ENCODE data around the gene MYO7B.

MYO7B gene

DNA sequence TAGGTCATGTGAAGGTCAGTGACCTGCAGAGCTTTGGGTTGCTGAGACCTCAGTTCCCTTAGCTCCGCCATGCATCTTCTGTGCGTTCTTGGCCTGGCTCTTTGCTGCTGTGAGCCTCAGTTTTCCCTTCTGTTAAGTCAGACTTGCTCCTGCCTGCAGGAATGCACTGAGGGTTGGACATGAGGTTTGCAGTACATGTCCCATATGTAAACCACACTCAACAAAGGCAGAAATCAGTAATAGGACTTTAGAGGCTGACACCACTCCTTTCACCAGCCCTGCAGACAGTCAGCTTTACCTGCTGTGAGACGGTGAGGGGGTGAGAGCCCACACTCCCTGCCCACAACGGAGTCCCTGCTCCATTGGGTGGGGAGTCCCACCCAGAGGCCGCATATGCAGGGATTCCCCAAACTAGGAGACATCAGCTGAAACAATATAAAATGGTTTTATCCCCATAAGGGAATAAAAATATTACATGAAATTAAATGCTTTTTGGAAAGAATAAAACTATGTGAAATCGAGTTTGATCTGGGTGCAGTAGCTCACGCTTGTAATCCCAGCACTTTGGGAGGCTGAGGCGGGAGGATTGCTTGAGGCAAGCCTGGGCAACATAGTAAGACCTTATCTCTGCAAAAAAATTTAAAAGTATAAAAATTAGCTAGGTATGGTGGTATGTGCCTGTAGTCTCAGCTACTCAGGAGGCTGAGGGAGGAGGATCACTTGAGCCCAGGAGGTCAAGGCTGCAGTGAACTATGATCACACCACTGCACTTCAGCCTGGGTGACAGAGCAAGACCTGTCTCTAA lies 55.1 kb downstream of the MYO7B start:
- no peak for DNase-seq

- peak; percentile 82 for DNase-seq
Measured at GRCh38 chr2:127591221-127591923, 55.9 kb downstream of the MYO7B start.

DNA sequence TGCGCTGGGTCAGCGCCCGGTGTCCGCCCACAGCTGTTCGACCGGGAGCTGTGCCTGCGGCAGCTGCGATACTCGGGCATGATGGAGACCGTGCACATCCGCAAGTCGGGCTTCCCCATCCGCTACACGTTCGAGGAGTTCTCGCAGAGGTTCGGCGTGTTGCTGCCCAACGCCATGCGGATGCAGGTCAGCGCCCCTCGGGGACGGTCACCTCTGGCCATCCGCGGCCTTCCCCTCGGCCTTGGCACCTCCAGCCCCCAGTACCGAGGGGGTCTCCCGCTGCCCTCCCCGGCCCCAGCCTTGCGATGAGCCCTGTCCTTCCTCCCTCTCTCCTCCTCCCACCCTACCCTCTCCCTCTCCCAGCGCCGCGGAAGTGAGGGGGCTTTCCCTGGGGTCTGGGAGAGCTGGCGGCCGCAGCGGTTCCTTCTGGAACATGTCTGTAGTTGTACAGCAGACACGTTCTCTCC lies 57.3 kb downstream of the MYO7B start:
- peak; percentile 58 for DNase-seq

GRCh38 chr2:127593228-127594115 lies 58.0 kb downstream of the MYO7B start:
- peak; percentile 29 for DNase-seq

- no peak for DNase-seq
Measured at GRCh38 chr2:127594116-127594591, 58.7 kb downstream of the MYO7B start.

GRCh38 chr2:127596311-127597045 lies 61.0 kb downstream of the MYO7B start:
- DNase-seq: no peak

GRCh38 chr2:127597046-127597983 lies 61.8 kb downstream of the MYO7B start:
- DNase-seq: no peak

DNA sequence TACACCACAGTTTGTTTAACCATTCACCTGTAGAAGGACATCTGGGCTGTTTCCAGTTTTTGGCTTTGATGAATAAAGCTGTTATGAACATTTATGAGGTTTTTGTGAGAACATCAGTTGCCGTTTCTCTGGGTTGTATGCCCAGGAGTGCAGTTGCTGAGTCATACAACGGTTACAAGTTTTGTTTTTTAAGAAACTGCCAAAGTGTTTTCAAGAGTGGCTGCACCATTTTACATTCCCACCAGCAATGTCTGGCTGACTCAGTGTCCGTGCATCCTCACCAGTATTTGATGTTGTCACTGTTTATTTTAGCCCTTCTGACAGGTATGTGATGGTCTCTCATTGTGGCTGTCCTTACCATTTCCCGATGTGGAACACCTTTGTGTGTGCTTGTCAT lies 62.5 kb downstream of the MYO7B start:
- DNase-seq: no peak

DNA sequence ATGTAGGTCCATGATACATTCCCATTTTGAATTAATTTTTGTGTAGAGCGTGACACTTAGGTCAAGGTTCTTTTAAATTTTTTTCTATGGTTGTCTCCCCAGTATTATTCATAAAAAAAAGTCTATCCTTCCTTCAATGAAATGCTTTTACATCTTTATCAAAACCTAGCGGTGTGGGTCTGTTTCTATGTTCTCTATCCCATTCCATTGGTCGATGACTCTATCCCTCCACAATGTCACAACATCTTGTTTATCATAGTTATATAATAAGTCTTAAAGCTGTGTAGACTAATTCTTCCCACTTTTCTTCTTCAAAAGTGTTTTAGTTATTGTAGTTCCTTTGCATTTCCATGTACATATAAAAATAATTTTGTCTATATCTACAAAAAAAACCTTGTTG lies 63.2 kb downstream of the MYO7B start:
- DNase-seq: no peak

DNA sequence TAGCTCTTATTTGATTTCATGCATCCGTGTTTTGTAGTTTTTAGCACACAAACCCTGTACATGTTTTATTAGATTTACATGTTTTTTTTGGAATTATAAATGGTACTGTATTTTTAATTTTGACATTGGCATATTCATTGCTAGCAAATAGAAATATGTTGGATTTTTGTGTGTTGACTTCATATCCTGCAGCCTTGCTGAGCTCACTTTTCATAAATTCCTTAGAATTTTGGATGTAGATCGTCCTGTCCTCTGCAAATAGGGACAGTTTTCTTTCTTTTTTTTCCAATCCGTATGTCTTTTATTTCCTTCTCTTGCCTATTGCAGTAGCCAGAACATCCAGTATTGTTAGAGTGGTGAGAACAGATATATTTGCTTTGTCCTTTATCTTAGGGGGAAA lies 63.7 kb downstream of the MYO7B start:
- DNase-seq: no peak

DNA sequence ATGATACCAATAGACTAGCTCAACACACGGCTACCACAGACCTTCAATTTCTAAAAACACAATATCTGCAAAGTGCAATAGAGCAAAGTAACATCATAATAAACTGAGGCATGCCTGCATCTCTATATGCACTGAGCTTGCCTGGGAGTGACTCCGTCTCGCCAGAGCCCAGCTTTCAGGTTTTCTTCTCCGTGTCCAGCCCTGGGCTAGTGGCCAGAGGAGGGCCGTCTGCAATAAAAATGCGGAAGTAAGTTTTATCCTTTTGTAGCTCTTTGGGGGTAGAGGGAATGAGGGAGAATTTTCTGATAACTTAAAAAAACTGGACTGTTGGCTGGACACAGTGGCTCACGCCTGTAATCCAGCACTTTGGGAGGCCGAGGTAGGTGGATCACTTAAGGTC lies 69.5 kb downstream of the MYO7B start:
- DNase-seq: no peak

- DNase-seq: no peak
Measured at GRCh38 chr2:127605691-127606263, 70.3 kb downstream of the MYO7B start.

DNA sequence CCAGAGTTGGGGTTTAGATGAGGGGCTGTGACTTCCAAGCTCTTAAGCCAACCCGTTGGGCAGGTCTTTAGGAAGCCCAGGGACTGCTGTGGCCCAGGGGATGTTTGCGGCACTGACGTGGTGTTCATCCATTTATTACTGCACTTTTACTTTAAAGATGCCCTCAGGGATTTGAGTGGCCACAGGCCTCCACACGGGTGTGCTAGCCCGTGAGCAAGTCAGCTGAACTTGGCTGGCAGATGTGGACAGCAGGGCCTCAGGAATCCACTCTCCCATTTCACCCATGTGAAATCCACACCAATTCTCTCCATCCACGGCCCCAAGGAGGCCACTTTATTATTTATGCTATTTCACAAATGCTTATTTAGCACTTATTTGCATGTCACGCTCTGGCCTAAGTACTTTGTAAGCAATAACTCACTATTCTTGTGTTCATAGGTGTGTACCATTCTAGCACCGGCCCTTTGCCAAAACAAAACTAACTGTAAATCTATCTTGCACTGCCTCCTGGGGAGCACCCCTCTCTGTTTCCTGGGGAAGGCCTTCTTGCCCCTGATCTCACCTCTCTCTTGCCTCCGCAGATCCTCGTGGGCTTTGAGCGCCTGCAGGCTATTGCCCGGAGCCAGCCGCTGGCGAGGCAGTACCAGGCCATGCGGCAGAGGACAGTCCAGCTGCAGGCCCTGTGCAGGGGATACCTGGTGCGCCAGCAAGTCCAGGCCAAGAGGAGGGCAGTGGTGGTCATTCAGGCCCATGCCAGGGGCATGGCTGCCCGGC lies 71.3 kb downstream of the MYO7B start:
- no peak for DNase-seq

DNA sequence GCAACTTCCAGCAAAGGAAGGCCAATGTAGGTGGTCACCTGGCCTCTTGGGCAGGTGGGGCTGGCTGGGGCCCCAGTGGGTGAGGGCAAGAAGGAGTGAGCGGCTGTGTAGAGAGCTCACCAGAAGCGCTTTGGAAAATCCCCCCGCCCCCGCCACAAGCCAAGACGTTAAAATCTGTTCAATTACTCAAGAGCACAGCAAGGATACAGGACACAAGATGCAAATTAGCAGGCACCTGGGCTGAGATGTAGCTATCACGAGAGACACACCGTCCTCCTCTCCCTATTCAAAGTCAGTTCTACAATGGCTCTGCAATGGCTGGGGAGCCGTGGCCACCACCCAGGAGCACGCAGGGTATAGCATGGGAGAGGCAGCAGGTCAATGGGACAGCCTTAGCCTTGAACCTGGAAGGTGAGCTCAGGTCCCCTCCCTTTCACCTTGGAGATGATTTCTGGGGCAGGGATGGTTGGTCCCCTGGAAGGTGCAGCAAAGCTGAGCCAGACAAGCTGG lies 72.0 kb downstream of the MYO7B start:
- no peak for DNase-seq

DNA sequence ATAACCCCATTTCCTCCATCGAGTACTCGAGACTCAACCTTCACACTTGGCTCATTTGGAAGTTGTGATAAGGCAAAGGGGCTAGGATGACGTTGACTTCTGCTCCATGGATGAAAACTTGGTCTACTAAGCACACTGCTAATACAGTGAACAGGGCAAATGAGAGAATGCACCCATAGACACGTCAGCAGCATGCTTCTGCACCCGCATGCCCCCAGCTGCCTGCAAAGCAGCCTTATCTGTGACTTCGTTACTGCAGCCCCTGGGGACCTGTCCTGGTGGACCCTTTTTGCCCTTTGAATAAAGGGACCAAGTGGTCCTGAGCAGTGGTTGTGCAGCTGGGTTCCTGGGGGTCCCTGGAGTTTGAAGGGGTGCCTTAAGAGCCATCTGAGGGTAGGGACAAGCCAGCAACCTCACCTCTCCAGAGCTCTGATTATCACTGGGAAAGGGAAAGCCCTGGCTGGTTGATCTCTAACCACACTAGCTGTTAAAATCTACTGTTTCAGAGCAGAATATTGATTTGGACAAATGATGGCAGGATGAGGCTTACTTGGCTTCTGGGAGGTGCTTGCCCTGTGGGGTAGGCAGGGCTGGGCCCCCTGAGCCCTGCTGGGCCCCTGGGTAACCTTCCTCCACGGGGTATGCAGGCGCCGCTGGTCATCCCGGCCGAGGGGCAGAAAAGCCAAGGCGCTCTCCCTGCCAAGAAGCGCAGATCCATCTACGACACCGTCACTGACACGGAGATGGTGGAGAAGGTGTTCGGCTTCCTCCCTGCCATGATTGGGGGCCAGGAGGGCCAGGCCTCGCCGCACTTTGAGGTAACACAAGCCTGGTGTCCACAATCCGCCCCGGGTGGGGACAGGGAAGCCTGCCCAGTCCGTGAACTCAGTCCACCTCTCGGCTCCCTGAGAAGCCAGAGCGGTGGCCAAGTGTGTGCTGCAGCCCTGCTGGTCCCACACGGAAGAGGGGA lies 72.9 kb downstream of the MYO7B start:
- no peak for DNase-seq

GRCh38 chr2:127609031-127609751 lies 73.7 kb downstream of the MYO7B start:
- no peak for DNase-seq

DNA sequence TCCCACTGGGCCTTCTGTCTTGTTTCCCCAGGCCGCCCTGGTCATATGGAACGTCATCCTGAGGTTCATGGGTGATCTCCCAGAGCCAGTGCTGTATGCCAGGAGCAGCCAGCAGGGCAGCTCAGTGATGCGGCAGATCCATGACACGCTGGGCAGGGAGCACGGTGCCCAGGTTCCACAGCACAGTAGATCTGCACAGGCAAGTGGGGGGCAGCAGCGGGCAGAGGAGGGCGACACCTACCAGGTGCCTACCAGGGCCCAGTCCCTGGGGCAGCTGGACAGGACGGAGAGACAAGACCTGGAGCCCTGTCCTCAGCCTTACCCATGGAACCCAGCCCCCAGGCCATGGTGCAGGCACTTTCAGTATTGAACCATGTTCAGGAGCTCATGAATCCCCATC lies 74.3 kb downstream of the MYO7B start:
- no peak for DNase-seq

DNA sequence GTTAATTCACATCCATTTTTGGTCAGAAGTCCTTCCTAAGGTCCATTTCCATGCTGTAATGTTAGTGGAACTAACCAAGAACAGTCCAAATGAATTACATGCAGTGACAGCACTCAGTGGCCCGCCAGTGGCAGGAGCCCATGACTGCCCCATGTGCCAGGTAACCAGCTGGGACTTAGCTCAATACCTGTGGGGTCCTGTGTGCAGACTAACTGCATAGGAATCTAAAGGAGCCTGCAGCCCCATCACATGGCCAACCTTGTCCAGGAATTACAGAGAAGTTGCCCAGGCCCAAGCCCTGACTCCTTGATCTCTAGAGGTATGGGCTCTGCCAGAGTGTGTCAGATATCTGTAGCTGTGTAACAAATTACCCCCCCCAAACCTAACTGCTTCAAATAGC lies 75.1 kb downstream of the MYO7B start:
- DNase-seq: no peak

Data from DMS53 (cell line).